Activated CD8-positive, alpha-beta memory T cell treated with anti-CD3 and anti-CD28 coated beads, Interleukin-2, amount 50 U/mL, for 4 hours (primary cell): ENCODE measurements around the gene MAPK8.

Experiments
- DNase-seq: peaks from one replicate; pipeline ENCODE4 v3.0.0-alpha.2; 2020

The MAPK8 gene

GRCh38 chr10:48464871-48465736, 158.6 kb downstream of the MAPK8 start:
- DNase-seq: no peak

GRCh38 chr10:48465860-48466521, 159.5 kb downstream of the MAPK8 start:
- no peak for DNase-seq

- no peak for DNase-seq
These were observed 160.2 kb downstream of the MAPK8 start for GRCh38 chr10:48466611-48467240.

- no peak for DNase-seq
These were observed 161.2 kb downstream of the MAPK8 start for GRCh38 chr10:48467669-48468068.

- DNase-seq: no peak
These were observed 161.8 kb downstream of the MAPK8 start for GRCh38 chr10:48468130-48468790.

GRCh38 chr10:48468866-48469511, 162.5 kb downstream of the MAPK8 start:
- DNase-seq: no peak

GRCh38 chr10:48469516-48470020, 163.1 kb downstream of the MAPK8 start:
- DNase-seq: no peak

- no peak for DNase-seq
These were observed 163.8 kb downstream of the MAPK8 start for GRCh38 chr10:48470115-48470892.

GRCh38 chr10:48470893-48471805, 164.7 kb downstream of the MAPK8 start:
- no peak for DNase-seq

GRCh38 chr10:48472501-48473069, 166.1 kb downstream of the MAPK8 start:
- DNase-seq: no peak

GRCh38 chr10:48473704-48474103, 167.2 kb downstream of the MAPK8 start:
- DNase-seq: no peak

GRCh38 chr10:48474765-48475365, 168.4 kb downstream of the MAPK8 start:
- DNase-seq: no peak

GRCh38 chr10:48475943-48476278, 169.4 kb downstream of the MAPK8 start:
- DNase-seq: no peak

GRCh38 chr10:48476279-48476982, 170.0 kb downstream of the MAPK8 start:
- no peak for DNase-seq

GRCh38 chr10:48477141-48477540, 170.7 kb downstream of the MAPK8 start:
- no peak for DNase-seq

GRCh38 chr10:48477616-48478015, 171.1 kb downstream of the MAPK8 start:
- no peak for DNase-seq

- no peak for DNase-seq
These were observed 172.0 kb downstream of the MAPK8 start for GRCh38 chr10:48478469-48478868.

- no peak for DNase-seq
These were observed 172.7 kb downstream of the MAPK8 start for GRCh38 chr10:48478980-48479811.
